ENCODE results near the gene RELN.

RELN gene

DNA sequence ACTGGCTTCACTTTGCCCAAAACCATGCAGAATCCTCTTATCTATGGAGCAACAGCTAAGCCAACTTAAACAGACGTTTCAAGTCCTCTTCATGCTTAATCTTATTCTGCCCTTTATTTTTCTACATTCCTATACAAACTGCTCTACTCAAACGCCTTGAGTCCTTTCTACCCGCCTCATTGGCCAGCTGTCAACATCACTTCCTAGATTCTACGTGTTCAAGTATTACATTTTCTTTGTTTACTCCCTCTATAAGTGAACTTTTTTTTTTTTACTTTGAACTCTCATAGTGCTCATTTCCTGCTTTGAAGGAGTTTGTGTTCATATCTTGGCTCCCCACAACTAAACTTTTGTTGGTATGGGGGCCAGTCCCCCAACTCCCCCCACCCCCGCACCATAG lies 514.5 kb downstream of the RELN start:
- no peak for DNase-seq (ENCODE audit: low read depth)

DNA sequence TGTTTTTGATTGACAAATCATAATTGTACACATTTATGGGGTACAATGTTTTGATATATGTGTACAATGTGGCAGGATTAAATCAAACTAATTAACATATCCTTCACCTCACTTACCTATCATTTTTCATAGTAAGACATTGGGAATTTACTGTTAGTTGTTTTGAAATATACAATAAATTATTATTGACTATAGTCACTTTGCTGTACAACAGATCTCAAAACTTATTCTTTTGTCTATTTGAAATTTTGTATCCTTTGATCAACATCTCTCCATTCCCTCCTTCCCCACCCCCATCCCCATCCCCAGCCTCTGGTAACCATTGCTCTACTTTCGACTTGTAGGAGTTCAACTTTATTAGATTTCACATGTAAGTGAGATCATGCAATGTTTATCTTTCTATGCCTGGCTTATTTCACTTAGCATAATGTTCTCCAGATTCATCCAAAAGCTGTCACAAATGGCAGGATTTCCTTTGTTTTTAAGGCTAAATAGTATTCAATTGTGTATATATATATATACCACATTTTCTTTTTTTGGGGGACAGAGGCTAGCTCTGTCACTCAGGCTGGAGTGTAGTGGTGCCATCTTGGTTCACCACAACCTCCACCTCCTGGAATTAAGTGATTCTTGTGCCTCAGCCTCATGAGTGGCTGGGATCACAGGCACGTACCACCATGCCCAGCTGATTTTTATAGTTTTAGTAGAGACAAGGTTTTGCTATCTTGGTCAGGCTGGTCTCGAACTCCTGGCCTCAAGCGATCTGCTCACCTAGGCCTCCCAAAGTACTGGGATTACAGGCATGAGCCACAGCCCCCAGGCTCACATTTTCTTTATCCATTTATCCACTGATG lies 520.1 kb downstream of the RELN start:
- no peak for DNase-seq (ENCODE audit: low read depth)

DNA sequence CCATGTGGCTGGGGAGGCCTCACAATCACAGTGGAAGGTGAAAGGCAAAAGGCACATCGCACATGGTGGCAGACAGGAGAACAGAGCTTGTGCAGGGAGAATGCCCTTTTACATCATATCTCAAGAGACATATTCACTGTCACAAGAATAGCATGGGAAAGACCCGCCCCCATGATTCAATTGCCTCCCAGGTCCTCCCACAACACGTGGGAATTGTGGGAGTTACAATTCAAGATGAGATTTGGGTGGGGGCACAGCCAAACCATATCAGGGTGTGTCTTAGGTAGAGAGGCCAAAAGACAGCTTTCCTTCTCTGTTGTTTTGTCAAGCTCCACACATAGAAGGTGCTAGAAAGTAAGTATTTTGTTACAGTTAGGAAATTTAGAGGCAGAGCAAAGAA lies 522.6 kb downstream of the RELN start:
- no peak for DNase-seq (ENCODE audit: low read depth)

DNA sequence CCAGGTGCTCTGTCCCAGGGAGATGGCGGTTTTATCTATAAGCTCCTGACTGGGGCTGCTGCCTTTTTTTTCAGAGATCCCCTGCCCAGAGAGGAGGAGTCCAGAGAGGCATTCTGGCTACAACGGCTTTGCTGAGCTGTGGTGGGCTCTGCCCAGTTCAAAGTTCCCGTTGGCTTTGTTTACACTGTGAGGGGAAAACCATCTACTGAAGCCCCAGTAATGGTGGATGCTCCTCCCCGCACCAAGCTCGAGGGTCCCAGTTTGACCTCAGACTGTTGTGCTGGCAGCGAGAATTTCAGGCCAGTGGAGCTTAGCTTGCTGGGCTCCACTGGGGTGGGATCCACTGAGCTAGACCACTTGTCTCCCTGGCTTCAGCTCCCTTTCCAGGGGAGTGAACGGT lies 527.1 kb downstream of the RELN start:
- DNase-seq (ENCODE audit: low read depth), result no peak

DNA sequence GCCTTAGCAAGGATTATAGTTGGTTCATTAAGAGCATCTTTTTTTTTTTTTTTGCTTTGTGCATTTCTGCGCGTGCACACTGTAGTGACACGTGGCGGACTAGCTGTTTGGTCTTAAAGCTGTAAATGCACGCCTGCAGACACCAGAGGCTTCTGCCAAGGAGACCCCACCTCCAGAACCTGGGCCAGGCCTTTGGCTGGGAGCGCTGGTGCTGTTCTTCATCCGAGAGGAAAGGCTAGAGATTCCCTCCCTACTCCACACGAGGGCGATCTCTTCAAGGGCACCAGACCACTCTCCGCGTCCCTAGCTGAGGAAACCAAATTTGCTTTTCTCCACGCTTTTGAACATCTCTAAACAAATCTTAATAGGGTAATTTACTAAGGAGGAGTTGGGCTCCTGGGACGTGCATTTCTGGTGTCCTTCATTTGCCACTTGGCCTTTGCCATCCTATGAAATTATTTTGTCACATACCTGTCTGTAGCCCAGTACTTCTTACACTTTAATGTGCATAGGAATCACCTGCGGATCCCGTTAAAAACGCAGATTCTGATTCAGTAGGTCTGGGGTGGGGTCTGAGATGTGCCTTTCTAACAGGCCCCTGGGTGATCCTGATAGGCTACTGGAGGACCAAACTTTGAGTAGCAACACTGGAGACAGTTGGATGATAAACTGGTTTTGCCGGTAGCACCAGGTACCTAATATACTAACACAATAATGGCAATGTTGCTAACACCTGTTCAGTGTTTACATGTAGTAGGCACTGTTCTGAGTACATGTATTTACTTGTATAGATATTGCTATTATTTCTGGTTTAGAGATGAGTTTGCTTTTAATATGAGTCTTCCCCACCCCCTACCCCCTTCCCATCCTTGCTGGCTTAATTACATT lies 542.1 kb downstream of the RELN start:
- DNase-seq (ENCODE audit: low read depth), result no peak

DNA sequence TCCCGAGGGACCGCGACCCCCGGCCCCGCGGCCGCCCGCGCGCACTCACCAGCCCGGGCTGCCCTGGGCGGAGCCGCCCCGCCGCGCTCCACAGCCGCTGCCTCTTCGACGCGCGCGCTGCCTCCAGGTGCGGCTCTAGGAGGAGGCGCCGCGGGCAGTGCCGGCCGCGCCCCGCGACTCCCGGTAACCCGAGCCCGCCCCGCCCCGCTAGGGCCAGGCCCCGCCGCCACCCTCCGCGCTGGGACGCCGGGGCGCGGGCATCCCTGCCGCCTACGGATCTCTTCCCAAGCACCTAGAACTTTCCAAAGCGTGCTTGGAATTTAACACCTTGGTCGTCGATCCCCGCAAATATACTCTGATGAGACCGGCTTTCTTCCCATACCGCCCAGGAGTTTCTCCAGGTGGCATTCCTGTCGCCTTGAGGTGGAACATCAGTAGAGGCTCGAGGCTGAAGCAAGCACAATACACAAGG lies 543.4 kb downstream of the RELN start, which contains the start of gene SLC26A5:
Gene SLC26A5 (minus strand): TSS at position 159 of the 472 bp plus-strand sequence. CDS start 24,693 bp downstream, outside the sequence.
- no peak for DNase-seq (ENCODE audit: low read depth)

DNA sequence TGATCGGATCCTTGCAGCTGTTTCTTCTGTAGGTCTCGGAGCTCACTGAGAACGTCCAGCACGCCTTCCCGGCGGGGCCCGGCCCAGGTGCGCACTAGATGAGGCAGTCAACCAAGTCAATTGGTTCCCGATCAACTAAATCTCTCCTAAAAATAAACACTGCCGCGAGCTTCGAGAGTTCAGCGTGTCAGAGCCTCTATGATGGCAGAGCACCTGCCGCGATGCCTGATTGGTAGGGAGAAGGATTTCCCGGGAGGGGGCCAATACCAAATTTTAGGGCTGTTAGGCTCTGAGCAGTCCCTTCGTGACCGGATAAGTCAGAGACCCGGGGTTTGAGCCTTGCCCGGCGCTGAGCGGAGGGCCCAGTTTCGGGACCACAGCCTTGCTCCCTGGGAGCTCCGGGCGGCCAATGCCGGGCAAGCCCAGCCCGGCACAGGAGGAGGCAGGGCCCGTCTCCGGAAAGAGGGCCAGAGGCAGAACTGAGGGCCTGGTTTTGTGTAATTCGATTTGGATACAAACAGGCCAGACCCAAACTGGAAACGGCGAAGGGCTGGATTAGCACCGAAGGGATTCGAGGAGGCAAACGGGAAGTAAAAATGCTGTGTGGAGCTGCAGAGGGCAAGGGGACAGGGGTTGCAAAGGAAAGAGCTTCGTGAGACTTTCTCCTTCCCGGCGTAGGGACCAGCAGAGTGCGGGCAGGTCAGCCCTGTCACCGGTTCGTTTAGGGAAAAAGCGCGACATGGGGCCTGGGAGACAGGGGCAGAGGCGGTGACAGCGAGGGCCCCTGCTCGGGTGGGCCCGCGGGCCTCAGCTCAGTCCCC lies 544.0 kb downstream of the RELN start:
- no peak for DNase-seq (ENCODE audit: low read depth)

DNA sequence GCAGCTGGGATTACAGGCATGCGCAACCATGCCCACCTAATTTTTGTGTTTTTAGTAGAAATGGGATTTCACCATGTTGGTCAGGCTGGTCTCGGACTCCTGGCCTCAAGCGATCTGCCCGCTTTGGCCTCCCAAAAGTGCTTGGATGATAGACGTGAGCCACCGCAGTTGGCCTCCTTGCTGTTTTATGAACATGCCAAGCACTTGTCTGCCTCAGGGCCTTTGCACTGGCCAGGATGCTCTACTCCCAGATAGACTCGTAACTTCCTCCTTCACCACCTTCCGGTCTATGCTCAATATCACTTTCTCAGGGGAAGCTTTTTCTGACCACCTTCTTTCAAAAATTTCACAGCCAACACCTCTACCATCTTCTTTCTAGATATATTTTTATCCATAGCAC lies 549.8 kb downstream of the RELN start:
- DNase-seq (ENCODE audit: low read depth), result no peak

DNA sequence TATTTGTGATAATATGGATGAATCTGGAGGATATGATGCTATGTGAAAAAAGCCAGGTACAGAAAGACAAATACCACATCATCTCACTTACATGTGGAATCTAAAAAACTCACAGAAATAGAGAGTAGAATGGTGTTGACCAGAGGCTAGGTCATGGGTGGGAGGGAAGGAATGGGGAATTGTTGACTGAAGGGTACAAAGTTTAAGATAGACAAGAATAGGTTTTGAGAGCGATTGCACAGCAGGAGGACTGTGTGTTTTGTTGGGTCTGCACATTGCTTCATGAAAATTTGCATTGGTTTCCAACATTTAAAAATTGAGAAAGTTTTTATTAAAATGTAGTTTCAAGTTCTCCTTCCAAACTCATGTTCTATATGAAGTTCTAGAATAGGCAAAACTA lies 551.8 kb downstream of the RELN start:
- DNase-seq (ENCODE audit: low read depth), result no peak

DNA sequence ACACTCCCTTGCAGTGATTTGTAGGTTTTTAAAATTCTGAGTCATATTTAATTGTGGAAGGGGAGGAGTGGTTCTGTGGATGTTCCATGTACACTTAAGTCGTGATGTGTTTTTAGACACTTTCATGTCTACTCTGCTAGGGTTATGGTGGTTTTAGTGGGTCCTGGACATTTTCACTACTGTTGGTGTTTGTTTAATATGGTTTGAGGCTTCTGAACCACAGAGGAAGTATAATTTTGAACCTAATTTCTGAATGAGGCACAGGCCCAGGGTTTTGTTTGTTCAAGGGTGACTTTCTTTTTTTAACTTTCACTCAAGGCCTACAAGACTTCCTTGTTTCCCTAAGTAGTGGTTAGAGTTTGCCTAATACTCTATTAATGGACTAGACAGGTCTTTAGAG lies 556.7 kb downstream of the RELN start:
- no peak for DNase-seq (ENCODE audit: low read depth)

DNA sequence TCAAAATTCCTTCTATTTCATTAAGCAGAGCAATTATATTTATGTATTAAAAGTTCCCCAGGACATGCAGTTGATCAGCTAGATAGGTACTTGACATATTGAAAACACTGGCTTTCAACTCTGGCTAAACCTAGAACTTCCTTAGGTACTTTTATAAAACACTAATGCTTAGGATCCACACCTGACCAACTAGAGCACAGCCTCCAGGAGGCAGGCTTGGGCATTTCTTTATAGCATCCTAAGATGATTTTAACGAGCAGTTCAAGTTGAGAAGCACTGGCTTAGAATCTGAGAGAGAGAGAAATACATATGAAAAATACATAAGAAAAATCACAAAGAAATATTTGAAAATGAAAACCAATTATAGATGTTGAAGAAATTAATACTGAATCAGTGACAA lies 564.3 kb downstream of the RELN start:
- DNase-seq (ENCODE audit: low read depth), result no peak

DNA sequence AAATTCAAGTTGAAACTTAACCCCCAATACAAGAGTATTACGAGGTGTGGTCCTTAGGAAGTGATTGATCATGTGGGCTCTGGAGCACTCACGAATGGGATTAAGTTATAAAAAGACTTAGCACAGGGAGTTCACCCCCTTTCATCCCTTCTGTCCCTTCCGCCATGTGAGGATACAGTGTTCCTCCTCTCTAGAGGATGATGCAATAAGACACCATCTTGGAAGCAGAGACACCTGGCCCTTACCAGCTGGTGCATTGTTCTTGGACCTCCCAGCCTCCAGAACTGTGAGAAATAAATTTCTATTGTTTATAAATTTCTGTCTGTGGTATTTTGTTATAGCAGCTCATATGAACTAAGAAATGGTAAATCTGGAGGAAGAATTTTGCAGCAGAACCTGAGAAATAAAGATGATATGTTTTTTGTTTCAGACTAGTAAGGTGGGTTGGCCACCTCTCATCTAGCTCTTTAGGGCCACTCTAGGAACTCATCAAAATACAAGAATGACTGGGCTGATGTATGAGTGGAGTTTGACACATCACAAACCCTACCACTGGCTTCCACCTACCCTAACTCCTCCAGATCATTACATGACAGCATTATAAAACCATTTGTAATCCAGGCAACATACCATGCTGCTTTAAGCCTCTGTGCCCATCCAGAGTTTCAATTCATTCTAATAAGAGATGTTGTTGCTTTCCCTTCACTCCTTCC lies 565.8 kb downstream of the RELN start:
- no peak for DNase-seq (ENCODE audit: low read depth)

All from activated T-helper 1 cell treated with Interleukin-2 at 50 U/mL for 16 hours (primary cell).